ENCODE results near the gene MYMK.
"Not testable (repeated sequence)": the region's sequence is repeated elsewhere in the genome, so short reads cannot be mapped to it uniquely, and the experiment has no call there.

The MYMK gene

DNA sequence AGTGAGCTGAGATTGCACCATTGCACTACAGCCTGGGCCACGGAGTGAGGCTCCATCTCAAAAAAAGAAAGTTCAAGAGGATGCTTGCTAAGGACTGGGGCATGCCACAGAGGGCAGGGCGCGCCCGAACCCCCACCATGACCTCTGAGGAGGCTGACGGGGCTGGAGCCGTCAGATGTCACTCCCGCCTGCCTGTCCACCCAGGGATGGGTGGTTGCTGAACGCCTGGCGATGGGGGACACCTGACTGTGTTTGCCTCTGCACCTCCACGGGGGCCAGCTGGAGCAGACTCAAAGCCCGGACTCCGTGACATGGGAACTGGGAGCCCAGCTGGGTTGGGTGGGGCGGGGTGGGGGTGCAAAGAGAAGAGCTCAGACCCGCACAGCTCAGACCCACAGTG lies 41.6 kb upstream of the MYMK start:
- no peak for TF ChIP-seq TAF1 (IDR thresholded peaks at IDR 0.05; ENCODE audit: borderline replicate concordance, low read depth, low read length)
- no peak for TF ChIP-seq POLR2A (IDR thresholded peaks at IDR 0.05; ENCODE audit: low read depth, low read length)
- no peak for TF ChIP-seq POLR2AphosphoS5 (IDR thresholded peaks at IDR 0.05; ENCODE audit: low read depth, low read length)
- no peak for FAIRE-seq
- no peak for DNase-seq (ENCODE audit: insufficient read length)

DNA sequence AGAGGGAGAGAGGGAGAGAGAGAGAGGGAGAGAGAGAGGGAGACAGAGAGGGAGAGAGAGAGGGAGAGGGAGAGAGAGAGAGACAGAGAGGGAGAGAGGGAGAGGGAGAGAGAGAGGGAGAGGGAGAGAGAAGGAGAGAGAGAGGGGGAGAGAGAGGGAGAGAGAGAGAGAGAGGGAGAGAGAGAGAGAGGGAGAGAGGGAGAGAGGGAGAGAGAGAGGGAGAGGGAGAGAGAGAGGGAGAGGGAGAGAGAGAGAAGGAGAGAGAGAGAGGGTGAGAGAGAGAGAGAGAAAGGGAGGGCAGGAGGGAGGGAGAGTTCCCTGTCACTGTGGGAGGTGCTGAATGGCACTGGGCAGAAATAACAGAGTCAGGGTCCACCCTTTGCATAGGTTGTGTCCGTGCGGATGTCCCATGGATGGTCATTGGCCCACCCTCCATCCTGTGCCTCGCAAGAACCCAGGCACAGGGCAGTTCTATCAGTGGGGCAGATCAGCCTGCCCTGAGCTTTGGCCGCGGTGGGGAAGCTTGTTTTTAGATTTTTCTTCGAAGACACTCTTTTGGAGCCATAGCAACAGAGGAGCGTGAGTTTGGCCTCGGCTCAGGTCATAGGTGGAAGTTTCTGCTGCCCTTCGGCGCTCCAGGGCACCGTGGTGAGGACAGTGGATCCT lies 39.8 kb upstream of the MYMK start:
- DNase-seq (ENCODE audit: insufficient read length) (no peak), FAIRE-seq (no peak)
- no peak for TF ChIP-seq TAF1 (IDR thresholded peaks at IDR 0.05; ENCODE audit: borderline replicate concordance, low read depth, low read length)

DNA sequence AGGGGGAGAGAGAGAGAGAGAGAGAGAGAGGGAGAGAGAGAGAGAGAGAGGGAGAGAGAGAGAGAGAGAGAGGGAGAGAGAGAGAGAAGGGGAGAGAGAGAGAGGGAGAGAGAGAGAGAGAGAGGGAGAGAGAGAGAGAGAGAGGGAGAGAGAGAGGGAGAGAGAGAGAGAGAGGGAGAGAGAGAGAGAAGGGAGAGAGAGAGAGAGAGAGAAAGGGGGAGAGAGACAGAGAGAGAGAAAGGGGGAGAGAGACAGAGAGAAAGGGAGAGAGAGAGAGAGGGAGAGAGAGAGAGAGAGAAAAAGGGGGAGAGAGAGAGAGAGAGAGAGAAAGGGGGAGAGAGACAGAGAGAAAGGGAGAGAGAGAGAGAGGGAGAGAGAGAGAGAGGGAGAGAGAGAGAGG lies 39.1 kb upstream of the MYMK start:
- FAIRE-seq, result not testable (repeated sequence)

DNA sequence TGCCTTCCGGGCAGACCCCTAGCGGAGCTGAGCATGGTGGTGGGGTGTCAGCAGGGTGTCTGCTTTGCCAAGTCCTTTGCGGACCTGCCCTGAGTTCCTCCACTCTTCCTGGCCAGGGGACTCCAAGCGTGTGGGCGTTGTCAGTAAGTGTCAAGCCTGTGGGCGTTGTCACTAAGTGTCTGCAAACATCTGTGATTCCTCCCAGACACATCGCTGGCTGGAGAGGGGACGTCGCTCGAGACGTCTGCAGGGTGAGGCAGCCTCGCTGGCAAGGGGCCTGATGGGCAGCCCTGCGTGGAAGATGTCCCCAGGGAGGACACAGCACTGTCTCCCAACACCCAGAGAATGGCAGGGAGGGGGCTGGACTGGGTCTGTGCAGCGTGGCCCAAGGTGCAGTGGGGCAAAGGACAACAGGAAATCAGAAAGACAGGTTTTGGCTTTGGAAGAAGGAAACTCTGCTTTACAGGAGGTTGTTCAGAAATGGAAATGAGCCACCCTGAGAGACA lies 38.6 kb upstream of the MYMK start:
- no peak for FAIRE-seq
- no peak for DNase-seq (ENCODE audit: insufficient read length)
- TF ChIP-seq POLR2AphosphoS5 (IDR thresholded peaks at IDR 0.05; ENCODE audit: low read depth, low read length) (no peak), TAF1 (IDR thresholded peaks at IDR 0.05; ENCODE audit: borderline replicate concordance, low read depth, low read length) (no peak), POLR2A (IDR thresholded peaks at IDR 0.05; ENCODE audit: low read depth, low read length) (no peak)

More for the DNA sequence above, 39.1 kb upstream of the MYMK start:
- DNase-seq (ENCODE audit: insufficient read length), result not testable (repeated sequence)

- no peak for TF ChIP-seq POLR2AphosphoS5 (IDR thresholded peaks at IDR 0.05; ENCODE audit: low read depth, low read length)
- DNase-seq (ENCODE audit: insufficient read length), result no peak
- FAIRE-seq, result no peak
Measured at GRCh38 chr9:133562611-133563290, 38.0 kb upstream of the MYMK start.

- no peak for DNase-seq (ENCODE audit: insufficient read length)
- TF ChIP-seq TAF1 (IDR thresholded peaks at IDR 0.05; ENCODE audit: borderline replicate concordance, low read depth, low read length) (no peak), POLR2A (IDR thresholded peaks at IDR 0.05; ENCODE audit: low read depth, low read length) (no peak), POLR2AphosphoS5 (IDR thresholded peaks at IDR 0.05; ENCODE audit: low read depth, low read length) (no peak)
- FAIRE-seq, result no peak
Measured at GRCh38 chr9:133561976-133562554, 37.3 kb upstream of the MYMK start.

- FAIRE-seq (no peak), DNase-seq (ENCODE audit: insufficient read length) (no peak)
- TF ChIP-seq POLR2A (IDR thresholded peaks at IDR 0.05; ENCODE audit: low read depth, low read length), result no peak
- no peak for TF ChIP-seq POLR2AphosphoS5 (IDR thresholded peaks at IDR 0.05; ENCODE audit: low read depth, low read length)
- no peak for TF ChIP-seq TAF1 (IDR thresholded peaks at IDR 0.05; ENCODE audit: borderline replicate concordance, low read depth, low read length)
Measured at GRCh38 chr9:133560944-133561343, 36.2 kb upstream of the MYMK start.

- FAIRE-seq, result no peak
- DNase-seq (ENCODE audit: insufficient read length), result no peak
Measured at GRCh38 chr9:133560311-133560710, 35.6 kb upstream of the MYMK start.

GRCh38 chr9:133558191-133559126 lies 33.7 kb upstream of the MYMK start:
- DNase-seq (ENCODE audit: insufficient read length), result peak; percentile 70
- FAIRE-seq, result peak; percentile 95
- no peak for TF ChIP-seq POLR2AphosphoS5 (IDR thresholded peaks at IDR 0.05; ENCODE audit: low read depth, low read length)
- peak; percentile 48; the same call in 1 of the 2 replicates for TF ChIP-seq POLR2A (IDR thresholded peaks at IDR 0.05; ENCODE audit: low read depth, low read length)
- no peak for TF ChIP-seq TAF1 (IDR thresholded peaks at IDR 0.05; ENCODE audit: borderline replicate concordance, low read depth, low read length)

More at GRCh38 chr9:133560311-133560710, 35.6 kb upstream of the MYMK start:
- no peak for TF ChIP-seq POLR2A (IDR thresholded peaks at IDR 0.05; ENCODE audit: low read depth, low read length)
- no peak for TF ChIP-seq TAF1 (IDR thresholded peaks at IDR 0.05; ENCODE audit: borderline replicate concordance, low read depth, low read length)
- TF ChIP-seq POLR2AphosphoS5 (IDR thresholded peaks at IDR 0.05; ENCODE audit: low read depth, low read length), result no peak

DNA sequence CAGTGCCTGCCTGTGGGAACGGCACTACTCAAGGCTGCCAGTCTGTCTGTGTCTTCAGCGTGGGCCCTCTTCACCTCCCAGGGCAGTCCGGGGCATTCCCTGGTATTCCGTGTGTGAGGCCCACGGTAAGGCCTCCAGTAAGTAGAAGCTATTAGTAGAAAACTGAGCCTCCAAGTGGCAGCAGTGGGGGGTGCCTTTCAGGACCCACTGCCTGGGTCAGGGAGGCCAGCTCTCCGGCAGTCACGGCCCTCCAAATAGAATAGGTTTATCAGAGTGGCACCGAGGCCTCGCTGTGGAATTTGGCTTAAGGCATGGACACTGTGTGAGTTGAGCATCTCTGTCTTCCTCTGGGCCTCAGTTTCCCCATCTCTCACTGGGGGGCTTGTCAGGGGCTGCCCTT lies 32.8 kb upstream of the MYMK start:
- DNase-seq (ENCODE audit: insufficient read length), result no peak
- FAIRE-seq, result no peak
- TF ChIP-seq POLR2AphosphoS5 (IDR thresholded peaks at IDR 0.05; ENCODE audit: low read depth, low read length) (no peak), TAF1 (IDR thresholded peaks at IDR 0.05; ENCODE audit: borderline replicate concordance, low read depth, low read length) (no peak), POLR2A (IDR thresholded peaks at IDR 0.05; ENCODE audit: low read depth, low read length) (no peak)

- no peak for DNase-seq (ENCODE audit: insufficient read length)
- no peak for FAIRE-seq
- TF ChIP-seq TAF1 (IDR thresholded peaks at IDR 0.05; ENCODE audit: borderline replicate concordance, low read depth, low read length), result no peak
- no peak for TF ChIP-seq POLR2AphosphoS5 (IDR thresholded peaks at IDR 0.05; ENCODE audit: low read depth, low read length)
- TF ChIP-seq POLR2A (IDR thresholded peaks at IDR 0.05; ENCODE audit: low read depth, low read length), result no peak
Measured at GRCh38 chr9:133556354-133556753, 31.6 kb upstream of the MYMK start.

Data from GM12892 (cell line).